Right lobe of liver (tissue), 4 donors: ENCODE data around the gene MLXIPL.

Experiments
- CTCF ChIP-seq, 4 donors: fragments of 200-600 bp in 3 of 4; fragments of 450-650 bp in 1 of 4; IDR thresholded peaks; one replicate each; pipeline versions ENCODE4 v1.5.1 to v1.8.0; 2016 to 2022; ENCODE audit warnings: antibody characterized with exemption in 4 of 4, mild to moderate bottlenecking in 2 of 4
- POLR2A ChIP-seq: fragments of 450-650 bp; IDR thresholded peaks from one replicate; pipeline ENCODE4 v1.6.1; 2017; ENCODE audit warnings: antibody characterized with exemption, mild to moderate bottlenecking
- donor health status: DM: no; HTN: no; CAD: no.
- donor health status: DM: no; HTN: no; CAD: no.
- donor health status: DM: no; HTN: yes; CAD: no.

- TF ChIP-seq CTCF (IDR thresholded peaks at IDR 0.05): no peak
- TF ChIP-seq POLR2A: no peak
Measured at GRCh38 chr7:73625276-73625675, 954 bp upstream of the MLXIPL start.
